DLD1 (cell line): ENCODE data around the gene XAGE1A.
"Not testable (repeated sequence)": the region's sequence is repeated elsewhere in the genome, so short reads cannot be mapped to it uniquely, and the experiment has no call there.

Source experiments
- in situ Hi-C: cut with HindIII; loops from 2 replicates; pipeline ENCODE4 v1.10.0; 2017; ENCODE audit warnings: low sequenced_read_pairs

XAGE1A gene

GRCh38 chrX:52495545-52496418 is at the start of gene XAGE1A:
Gene XAGE1A (plus strand): TSS chrX:52495808. CDS start chrX:52497362, 1,554 bp downstream.
- in situ Hi-C loops = not testable (repeated sequence)

DNA sequence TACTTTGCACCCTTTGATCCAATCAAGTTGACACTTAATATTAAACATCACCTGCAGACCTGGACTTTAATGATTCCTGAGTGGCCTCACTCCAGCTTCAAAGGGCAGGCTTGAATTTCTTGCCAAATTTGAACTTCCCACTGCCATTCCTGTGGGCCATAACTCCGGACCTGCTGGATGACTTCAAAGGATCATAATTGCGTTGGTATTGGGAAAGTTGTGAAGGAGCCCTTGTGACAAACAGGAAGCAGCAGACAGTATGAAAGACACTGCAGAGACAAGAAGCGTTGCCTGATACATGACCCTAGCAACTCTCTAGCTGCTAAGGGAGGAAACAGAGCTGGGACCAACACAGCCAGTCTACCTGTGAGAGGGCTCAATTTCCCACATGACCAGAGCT is 43.6 kb upstream of the XAGE1A start:
- in situ Hi-C loops = not testable (repeated sequence)

GRCh38 chrX:52471301-52471700 is 24.3 kb upstream of the XAGE1A start:
- in situ Hi-C loops = not testable (repeated sequence)

DNA sequence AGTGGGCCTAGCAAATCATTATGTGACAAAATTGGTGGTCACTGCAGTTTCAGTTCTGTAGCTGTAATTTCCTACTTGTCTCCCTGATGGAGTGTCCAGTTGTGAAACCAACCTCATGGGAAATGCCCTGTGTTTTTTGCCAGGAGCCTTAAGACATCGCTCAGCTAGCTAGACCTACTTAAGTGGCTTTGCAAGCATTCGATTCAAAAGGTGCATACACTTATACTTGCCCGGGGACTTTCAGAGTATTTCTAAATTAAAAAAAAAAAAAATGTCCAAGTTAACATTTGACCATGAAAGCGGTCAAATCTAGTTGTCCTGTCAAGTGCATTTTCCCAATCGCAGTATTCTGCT is 788 bp downstream of the XAGE1A start:
- in situ Hi-C loops = not testable (repeated sequence)

- in situ Hi-C loops = not testable (repeated sequence)
Measured at GRCh38 chrX:52501362-52501761, 5.8 kb downstream of the XAGE1A start.

DNA sequence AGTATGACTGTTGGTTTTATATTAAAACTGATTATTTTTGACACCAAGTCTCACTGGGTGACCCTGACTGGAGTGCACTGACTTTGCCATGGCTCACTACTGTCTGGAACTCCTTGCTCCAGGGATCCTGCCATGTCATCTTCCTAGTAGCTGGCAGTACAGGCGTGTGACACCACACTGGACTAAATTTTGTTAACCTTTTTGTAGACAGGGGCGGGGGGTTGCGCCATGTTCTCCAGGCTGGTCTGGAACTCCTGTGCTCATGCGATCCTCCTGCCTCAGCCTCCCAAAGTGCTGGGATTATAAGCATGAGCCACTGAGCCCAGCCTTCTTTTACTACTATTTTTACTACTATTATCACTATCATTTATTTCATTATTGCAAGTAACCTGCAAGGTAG is 8.9 kb downstream of the XAGE1A start:
- in situ Hi-C loops = no loop called here

- in situ Hi-C loops = no loop called here
Measured at GRCh38 chrX:52507331-52507730, 11.7 kb downstream of the XAGE1A start.

DNA sequence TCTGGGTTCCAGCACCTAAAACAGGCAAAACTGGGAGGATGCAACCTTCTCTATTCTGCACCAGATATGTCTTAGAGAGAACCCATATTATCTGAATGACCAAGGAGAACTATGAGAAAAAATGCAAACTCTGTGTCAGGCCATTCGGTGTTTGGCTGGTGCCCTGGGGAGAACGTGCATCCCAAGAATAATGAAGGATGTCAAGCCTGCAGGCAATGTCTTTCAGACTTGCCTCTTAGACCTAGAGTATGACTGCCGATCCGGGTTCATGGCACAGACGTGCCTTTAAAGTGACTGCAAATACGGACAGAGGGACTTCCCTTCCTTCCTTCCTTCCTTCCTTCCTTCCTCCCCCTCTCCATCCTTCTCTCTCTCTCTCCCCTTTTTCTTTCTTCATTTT is 14.3 kb downstream of the XAGE1A start:
- in situ Hi-C loops = no loop called here

GRCh38 chrX:52511126-52511525 is 15.5 kb downstream of the XAGE1A start:
- in situ Hi-C loops = not testable (repeated sequence)

GRCh38 chrX:52516110-52516986 is 20.7 kb downstream of the XAGE1A start:
- in situ Hi-C loops = not testable (repeated sequence)

DNA sequence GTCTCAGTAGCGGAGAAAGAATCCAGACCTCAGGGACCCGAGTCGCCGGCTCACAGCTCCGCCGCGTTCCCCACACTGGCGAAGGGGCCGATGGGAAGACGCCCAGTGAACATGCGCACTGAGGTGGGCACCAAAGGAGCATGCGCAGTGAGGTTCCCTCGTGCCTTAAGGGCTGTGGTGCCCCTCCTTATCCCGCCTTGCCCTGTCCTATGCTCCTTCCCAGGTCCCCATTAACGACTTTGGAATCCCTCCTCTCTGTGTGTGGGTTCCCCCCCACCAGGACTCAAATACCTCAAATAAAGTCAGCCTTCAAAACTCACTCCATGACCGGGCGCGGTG is 21.3 kb downstream of the XAGE1A start, which contains the start of gene XAGE1B:
XAGE1B (minus strand) TSS at position 77 of the 339 bp plus-strand sequence. CDS start 1,536 bp downstream, outside the sequence.
- in situ Hi-C loops = not testable (repeated sequence)

DNA sequence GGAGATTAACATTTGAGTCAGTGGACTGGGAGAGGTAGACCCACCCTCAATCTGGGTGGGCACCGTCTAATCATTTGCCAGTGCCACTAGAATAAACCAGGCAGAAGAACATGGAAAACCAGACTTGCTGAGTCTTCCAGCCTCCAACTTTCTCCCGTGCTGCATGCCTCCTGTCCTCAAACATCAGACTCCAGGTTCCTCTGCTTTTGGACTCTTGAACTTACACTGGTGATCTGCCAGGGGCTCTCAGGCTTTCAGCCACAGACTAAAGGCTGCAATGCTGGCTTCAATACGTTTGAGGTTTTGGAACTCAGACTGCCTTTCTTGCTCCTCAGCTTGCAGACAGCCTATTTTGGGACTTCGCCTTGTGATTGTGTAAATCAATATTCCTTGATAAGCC is 45.4 kb downstream of the XAGE1A start:
- in situ Hi-C loops = not testable (repeated sequence)

- in situ Hi-C loops = no loop called here
Measured at GRCh38 chrX:52542311-52542710, 46.7 kb downstream of the XAGE1A start.

DNA sequence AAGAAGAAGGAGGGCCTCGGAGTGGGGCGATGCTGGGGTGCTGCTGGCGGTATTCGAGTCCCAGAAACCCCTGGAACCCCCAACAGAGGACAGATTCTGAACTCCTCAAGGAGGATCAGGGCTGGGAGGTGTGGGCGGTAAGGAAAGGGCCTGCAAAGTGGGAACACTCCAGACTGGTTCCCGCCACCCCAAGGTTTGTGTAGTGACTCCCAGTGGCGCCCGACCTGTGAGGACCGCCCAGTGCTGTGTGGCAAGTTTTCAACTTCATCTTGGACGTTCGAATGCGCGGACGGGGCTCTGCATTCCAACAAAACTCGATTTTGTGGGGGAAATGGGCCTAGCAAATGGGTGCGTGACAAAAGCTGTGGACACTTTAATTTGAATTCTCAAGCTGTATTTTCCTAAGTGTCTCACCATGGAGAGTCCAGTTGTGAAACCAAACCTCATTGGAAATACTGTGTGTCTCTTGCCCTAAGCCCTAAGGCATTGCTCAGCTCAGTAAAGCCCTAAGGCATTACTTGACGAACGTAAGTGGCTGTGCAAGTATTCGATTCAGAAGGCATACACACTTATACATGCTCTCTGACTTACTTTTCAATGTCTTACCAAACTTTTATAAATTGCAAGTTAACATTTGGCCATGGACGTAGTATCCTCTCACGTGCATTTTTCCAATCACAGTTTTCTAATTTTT is 48.7 kb downstream of the XAGE1A start:
- in situ Hi-C loops = no loop called here

DNA sequence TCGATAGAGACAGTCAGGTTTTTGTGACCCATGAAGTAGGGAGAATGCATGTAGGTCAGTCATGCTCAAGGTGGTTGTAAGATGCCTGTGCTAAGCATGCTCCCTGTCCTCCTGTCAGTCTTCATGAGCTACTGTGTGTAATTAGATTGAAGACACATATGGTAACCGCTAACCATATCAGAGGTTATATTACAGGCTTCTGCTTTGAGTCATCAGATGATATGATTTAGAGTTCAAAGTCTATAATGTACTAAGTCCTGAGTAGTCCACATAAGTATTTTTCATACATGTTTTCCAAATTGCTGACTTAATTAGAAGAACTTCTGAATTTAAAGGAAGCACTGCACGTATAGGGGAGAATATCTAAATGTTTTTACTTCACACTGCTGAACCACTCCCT is 53.2 kb downstream of the XAGE1A start:
- in situ Hi-C loops = not testable (repeated sequence)
